Endodermal cell (in vitro differentiated cells): ENCODE data around the gene FCGBP. TPM values are rescaled to one million over a fixed set of nuclear protein-coding genes. Genes with fewer than 3 reads are reported as not detected.
"Not testable (repeated sequence)": the region's sequence is repeated elsewhere in the genome, so short reads cannot be mapped to it uniquely, and the experiment has no call there.

Experiments
- DNase-seq: peaks from one replicate; pipeline ENCODE4 v3.0.0-alpha.2; 2017
- H3K27ac ChIP-seq: 2 replicates; pipeline ENCODE4 v1.5.1; 2013; ENCODE audit warnings: mild to moderate bottlenecking, low read depth, low read length, moderate library complexity
- H3K27me3 ChIP-seq: 2 replicates; pipeline ENCODE4 v1.6.1; 2013; ENCODE audit warnings: mild to moderate bottlenecking, low read length, moderate library complexity; ENCODE audit not compliant: insufficient read depth, control insufficient read depth, poor library complexity, severe bottlenecking
- H3K36me3 ChIP-seq: 2 replicates; pipeline ENCODE4 v1.7.0; 2013; ENCODE audit warnings: mild to moderate bottlenecking, low read length, moderate library complexity; ENCODE audit not compliant: control insufficient read depth, insufficient read depth
- H3K4me1 ChIP-seq: one replicate; pipeline ENCODE4 v1.7.0; 2013; ENCODE audit warnings: low read length; ENCODE audit not compliant: control insufficient read depth, insufficient read depth
- H3K4me3 ChIP-seq: 2 replicates; pipeline ENCODE4 v1.5.1; 2013; ENCODE audit warnings: mild to moderate bottlenecking, low read length, moderate library complexity
- H3K9ac ChIP-seq: 2 replicates; pipeline ENCODE4 v1.6.1; 2013; ENCODE audit warnings: mild to moderate bottlenecking, low read length, moderate library complexity; ENCODE audit not compliant: poor library complexity, severe bottlenecking; ENCODE audit errors: extremely low read depth
- H3K9me3 ChIP-seq: 2 replicates; pipeline ENCODE4 v1.6.1; 2013; ENCODE audit warnings: mild to moderate bottlenecking, low read length, moderate library complexity; ENCODE audit not compliant: control insufficient read depth
- H3K27ac Mint-ChIP-seq: 2 replicates; pipeline ENCODE4 v1.8.0; 2020; ENCODE audit warnings: mixed read lengths
- H3K27me3 Mint-ChIP-seq: 2 replicates; pipeline ENCODE4 v1.8.0; 2021; ENCODE audit warnings: mild to moderate bottlenecking, mixed read lengths; ENCODE audit not compliant: insufficient read depth
- H3K36me3 Mint-ChIP-seq: 2 replicates; pipeline ENCODE4 v1.8.0; 2020; ENCODE audit warnings: low read depth, mixed read lengths
- H3K4me1 Mint-ChIP-seq: 2 replicates; pipeline ENCODE4 v1.8.0; 2020; ENCODE audit warnings: mixed read lengths
- H3K4me3 Mint-ChIP-seq: 2 replicates; pipeline ENCODE4 v1.8.0; 2020; ENCODE audit warnings: mild to moderate bottlenecking, moderate library complexity, mixed read lengths
- H3K9me3 Mint-ChIP-seq: 2 replicates; pipeline ENCODE4 v1.8.0; 2020; ENCODE audit warnings: mild to moderate bottlenecking, mixed read lengths
- WGBS, 2 experiments: methylation state at CpG; one replicate each; pipeline versions ENCODE4 v1.1.5 to v1.1.7; 2013; ENCODE audit warnings: missing lambda C conversion rate in 2 of 2, mixed read lengths in 1 of 2; ENCODE audit not compliant: insufficient coverage in 1 of 2, insufficient read length in 1 of 2; 5-methylcytosine and 5-hydroxymethylcytosine counted together
- total RNA-seq, 2 donors: library from RNA; stranded (reverse); fragmentation: NEBNext Ultra II Directional in 1 of 2; extraction: Animal tissue kit (Norgen Biotek cat#: 25700) in 1 of 2; gene quantifications; 2 replicates in 1 of 2; 3 replicates in 1 of 2; pipeline ENCODE4 v1.2.1, GENCODE V29; 2021
- TF ChIP-seq, protein P1 (sequence below): fragments of 200-600 bp; sonication (generic); conservative IDR thresholded peaks from 2 replicates; pipeline ENCODE4 v1.5.0; 2021; ENCODE audit warnings: antibody characterized with exemption, mild to moderate bottlenecking

The FCGBP gene
- total RNA-seq, 2 donors from 2014 or later: 0.29 to 0.62 TPM

DNA sequence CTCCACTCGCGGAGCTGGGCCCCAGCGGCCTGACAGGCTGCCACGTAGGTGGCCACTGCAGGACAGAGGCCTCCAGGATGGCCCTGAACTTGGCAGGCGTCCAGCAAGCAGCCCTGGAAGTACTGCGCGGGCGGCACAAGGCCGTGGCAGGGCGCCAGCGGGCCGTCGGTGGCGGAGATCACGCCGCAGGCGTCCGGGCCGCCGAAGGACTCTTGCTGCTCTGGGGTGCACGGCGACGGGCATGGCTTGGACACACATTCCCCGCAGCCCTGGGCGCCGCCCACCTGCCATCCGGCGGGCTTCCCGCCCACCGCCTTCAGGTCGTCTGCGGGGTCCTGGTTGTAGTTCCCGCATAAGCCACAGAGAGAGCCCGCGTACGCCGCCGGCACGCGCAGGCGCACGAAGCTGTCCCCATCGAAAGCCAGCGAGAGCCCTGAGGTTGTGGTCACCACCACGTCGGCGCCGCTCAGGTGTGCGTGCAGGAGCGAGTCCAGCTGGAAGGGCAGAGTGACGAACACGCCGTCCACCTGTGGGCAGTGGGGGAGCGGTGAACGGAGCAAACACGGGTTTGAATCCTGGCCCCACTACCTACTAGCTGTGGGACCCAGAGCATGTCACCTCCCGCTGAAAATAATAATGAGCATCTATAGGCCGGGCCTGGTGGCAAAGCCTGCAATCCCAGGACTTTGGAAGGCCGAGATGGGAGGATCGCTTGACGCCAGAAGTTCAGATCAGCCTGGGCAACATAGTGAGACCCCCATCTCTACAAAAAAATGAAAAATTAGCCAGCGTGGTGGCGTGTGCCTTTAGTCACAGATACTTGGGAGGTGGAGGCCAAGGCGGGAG, 42.6 kb downstream of the FCGBP start:
- not testable (repeated sequence) for H3K27me3 ChIP-seq, H3K4me1 Mint-ChIP-seq, H3K9ac ChIP-seq, H3K27ac Mint-ChIP-seq, H3K9me3 Mint-ChIP-seq, H3K27ac ChIP-seq, H3K4me3 Mint-ChIP-seq, H3K36me3 ChIP-seq, H3K9me3 ChIP-seq, H3K36me3 Mint-ChIP-seq, H3K4me3 ChIP-seq, H3K4me1 ChIP-seq
- 94 to 96% methylated on average over 52 to 64 of the region's 64 CpGs for WGBS, 2 experiments
- TF ChIP-seq, protein P1, sequence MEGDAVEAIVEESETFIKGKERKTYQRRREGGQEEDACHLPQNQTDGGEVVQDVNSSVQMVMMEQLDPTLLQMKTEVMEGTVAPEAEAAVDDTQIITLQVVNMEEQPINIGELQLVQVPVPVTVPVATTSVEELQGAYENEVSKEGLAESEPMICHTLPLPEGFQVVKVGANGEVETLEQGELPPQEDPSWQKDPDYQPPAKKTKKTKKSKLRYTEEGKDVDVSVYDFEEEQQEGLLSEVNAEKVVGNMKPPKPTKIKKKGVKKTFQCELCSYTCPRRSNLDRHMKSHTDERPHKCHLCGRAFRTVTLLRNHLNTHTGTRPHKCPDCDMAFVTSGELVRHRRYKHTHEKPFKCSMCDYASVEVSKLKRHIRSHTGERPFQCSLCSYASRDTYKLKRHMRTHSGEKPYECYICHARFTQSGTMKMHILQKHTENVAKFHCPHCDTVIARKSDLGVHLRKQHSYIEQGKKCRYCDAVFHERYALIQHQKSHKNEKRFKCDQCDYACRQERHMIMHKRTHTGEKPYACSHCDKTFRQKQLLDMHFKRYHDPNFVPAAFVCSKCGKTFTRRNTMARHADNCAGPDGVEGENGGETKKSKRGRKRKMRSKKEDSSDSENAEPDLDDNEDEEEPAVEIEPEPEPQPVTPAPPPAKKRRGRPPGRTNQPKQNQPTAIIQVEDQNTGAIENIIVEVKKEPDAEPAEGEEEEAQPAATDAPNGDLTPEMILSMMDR: peak; percentile 55
- H3K27me3 Mint-ChIP-seq: peaks cover 12% of the 10 kb centered on the region
- DNase-seq: peak; percentile 89

DNA sequence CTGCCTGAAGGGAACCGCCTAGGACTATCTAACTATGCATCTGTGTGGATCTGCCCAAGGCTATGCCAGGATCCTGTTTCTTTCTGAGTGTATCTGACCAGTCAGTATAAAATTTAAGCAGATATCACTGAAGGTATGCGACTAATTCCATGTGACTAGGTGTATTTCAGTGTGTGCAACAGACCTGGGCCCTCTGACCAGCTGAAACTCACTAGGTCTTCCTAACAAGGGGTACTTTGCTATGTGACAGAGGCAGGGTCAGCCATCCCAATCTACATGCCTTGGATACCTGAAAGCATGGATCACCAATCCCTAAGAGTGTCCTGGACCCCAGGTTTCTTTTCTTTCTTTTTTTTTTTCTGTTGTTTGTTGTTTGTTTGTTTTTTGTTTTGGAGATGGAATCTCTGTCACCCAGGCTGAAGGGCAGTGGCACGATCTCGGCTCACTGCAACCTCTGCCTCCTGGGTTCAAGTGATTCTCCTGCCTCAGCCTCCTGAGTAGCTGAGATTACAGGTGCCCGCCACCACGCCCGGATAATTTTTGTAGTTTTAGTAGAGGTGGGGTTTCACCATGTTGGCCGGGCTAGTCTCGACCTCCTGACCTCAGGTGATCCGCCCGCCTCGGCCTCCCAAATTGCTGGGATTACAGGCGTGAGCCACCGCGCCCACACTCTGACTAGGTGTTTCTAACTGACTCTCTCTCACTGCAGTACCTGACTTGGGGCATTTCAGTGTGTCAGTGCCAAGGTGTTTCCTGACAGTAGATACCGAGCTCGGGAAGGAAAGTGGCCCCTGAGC, 43.5 kb downstream of the FCGBP start:
- Mint-ChIP-seq H3K27ac (no peak overlapping the region), H3K4me3 (no peak overlapping the region), H3K27me3 (peaks cover 12% of the 10 kb centered on the region), H3K9me3 (no peaks in the 10 kb centered on the region), H3K36me3 (no peaks in the 10 kb centered on the region), H3K4me1 (no peaks in the 10 kb centered on the region)
- no peak overlapping the region for H3K9ac ChIP-seq
- TF ChIP-seq, protein P1: no peak
- no peaks in the 10 kb centered on the region for H3K36me3 ChIP-seq
- no peak for DNase-seq
- no peaks in the 10 kb centered on the region for H3K4me1 ChIP-seq
- no peak overlapping the region for H3K27ac ChIP-seq
- H3K27me3 ChIP-seq: no peaks in the 10 kb centered on the region
- 86 to 88% methylated on average over 17 of the region's 17 CpGs for WGBS, 2 experiments
- H3K4me3 ChIP-seq: no peak overlapping the region
- H3K9me3 ChIP-seq: no peaks in the 10 kb centered on the region

DNA sequence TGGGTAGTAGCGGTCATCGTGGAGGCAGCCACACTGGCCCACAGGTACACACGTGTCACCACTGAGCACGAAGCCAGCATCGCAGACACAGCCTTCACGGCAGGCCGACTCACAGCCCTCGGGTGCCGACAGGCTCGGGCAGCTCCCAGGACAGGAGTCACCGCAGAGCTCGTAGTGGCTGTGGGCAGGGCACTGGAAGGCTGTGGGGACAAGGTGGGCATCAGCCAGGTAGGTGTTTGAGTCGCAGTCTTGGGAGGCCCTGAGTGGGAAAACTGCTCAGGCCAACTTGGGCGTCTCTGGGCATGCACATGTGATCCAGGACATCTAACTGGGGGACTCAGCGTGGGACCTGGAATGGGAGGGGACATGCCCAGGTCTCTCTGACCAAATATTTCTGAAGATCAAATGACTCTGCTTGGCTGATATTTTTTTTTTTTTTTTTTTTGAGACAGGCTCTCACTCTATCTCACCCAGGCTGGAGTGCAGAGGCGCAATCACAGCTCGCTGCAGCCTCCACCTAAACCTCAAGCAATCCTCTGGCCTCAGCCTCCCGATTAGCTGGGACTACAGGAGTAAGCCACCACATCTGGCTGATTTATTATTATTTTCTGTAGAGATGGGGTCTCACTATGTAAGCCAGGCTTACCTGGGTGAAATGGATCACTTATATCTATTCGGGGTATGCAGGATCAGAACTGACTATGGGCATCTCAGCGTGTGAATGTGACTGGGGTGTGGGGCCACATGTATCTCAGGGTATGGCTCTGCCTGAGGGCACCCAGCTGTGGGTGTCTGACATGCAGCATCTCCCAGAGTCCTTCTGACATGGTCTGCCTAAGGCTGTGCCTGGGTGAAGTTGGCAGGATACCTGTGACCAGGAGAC, 44.3 kb downstream of the FCGBP start:
- not testable (repeated sequence) for H3K36me3 ChIP-seq, H3K4me1 ChIP-seq, H3K4me1 Mint-ChIP-seq, DNase-seq, H3K36me3 Mint-ChIP-seq, H3K4me3 Mint-ChIP-seq, H3K27ac Mint-ChIP-seq, H3K9me3 Mint-ChIP-seq, H3K9ac ChIP-seq, H3K4me3 ChIP-seq, H3K27me3 ChIP-seq, H3K9me3 ChIP-seq, H3K27ac ChIP-seq
- 94% methylated on average over 14 to 18 of the region's 20 CpGs for WGBS, 2 experiments
- H3K27me3 Mint-ChIP-seq: peaks cover 12% of the 10 kb centered on the region

DNA sequence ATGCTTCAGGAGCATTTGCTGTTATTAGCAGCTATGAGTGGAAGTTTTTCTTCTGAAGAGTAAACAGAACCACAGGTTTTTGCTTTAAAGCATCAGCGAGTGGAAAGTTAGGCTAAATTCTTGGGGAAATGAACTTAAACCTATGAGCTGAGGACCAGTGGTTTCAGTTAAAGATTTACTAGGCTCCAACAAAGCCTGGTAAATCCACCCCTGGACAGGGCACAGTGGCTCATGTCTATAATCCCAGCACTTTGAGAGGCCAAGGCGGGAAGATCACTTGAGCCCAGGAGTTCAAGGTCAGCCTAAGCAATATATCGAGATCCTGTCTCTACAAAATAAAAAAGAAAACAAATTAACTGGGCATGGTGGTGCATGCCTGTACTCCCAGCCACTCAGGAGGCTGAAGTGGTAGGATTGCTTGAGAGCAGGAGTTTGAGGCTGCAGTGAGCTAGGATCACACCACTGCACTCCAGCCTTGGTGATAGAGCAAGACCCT, 46.9 kb downstream of the FCGBP start:
- H3K27ac ChIP-seq, H3K27me3 ChIP-seq, DNase-seq, H3K36me3 Mint-ChIP-seq, H3K36me3 ChIP-seq, H3K4me3 ChIP-seq, H3K9ac ChIP-seq, H3K9me3 Mint-ChIP-seq, H3K4me1 ChIP-seq, H3K9me3 ChIP-seq, H3K4me3 Mint-ChIP-seq, H3K27ac Mint-ChIP-seq, H3K4me1 Mint-ChIP-seq: not testable (repeated sequence)
- H3K27me3 Mint-ChIP-seq: peaks cover 13% of the 10 kb centered on the region
- no CpG with 5 or more reads among the region's 3 CpGs for WGBS, 2 experiments

DNA sequence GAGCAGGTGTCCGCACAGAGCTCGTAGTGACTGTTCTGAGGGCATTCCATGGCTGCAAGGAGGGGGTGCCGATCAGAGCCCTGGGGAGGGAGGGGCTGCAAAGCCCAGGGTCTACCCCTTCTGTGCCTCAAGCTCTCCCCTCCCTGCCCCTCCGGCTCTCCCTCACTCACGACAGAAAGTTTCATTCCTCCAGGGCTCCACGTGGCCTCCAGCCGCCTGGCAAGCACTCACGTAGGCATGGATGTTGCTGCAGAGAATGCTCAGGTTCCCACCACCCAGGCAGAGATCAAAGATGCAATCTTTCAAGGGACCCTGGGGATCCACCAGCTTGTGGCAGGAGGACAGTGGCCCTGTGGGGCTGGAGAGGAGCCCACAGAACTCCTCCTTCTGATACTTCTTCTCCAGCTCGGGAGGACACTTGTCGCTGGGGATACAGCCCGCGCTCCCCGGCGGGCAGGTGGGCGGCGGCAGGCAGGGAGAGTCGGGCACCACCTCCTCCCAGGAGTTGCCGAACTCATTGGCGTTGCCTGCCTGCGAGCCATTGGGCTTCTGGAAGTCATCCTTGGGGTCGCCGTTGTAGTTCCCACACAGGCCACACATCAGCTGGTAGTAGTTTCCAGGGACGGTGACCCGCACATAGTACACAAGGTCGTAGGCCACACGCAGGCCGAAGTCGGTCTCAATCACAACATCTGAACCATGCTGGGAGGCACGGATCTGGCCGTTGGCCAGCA, 48.4 kb downstream of the FCGBP start:
- H3K9me3 Mint-ChIP-seq, H3K9me3 ChIP-seq, H3K4me3 ChIP-seq, H3K27me3 ChIP-seq, H3K27ac ChIP-seq, H3K9ac ChIP-seq, H3K36me3 Mint-ChIP-seq, H3K27me3 Mint-ChIP-seq, H3K4me1 Mint-ChIP-seq, H3K36me3 ChIP-seq, H3K27ac Mint-ChIP-seq, DNase-seq, H3K4me1 ChIP-seq, H3K4me3 Mint-ChIP-seq: not testable (repeated sequence)
- 81% methylated on average over 17 of the region's 30 CpGs; no CpG with 5 or more reads in 1 of the 2 experiments for WGBS, 2 experiments
